Stimulated activated CD8-positive, alpha-beta memory T cell treated with anti-CD3 and anti-CD28 coated beads, Interleukin-2, amount 100 ng/mL, for 1 hour (primary cell): ENCODE measurements around the gene HOXB6.

Source experiments
- DNase-seq, 2 donors: peaks; one replicate each; pipeline ENCODE4 v3.0.0-alpha.2; 2020; ENCODE audit warnings: low read depth in 2 of 2

The HOXB6 gene

GRCh38 chr17:48604770-48605329 is at the start of gene HOXB6:
Gene HOXB6 (minus strand): TSS chr17:48604986. CDS start chr17:48598150, 6,836 bp downstream.
- no peak for DNase-seq

DNA sequence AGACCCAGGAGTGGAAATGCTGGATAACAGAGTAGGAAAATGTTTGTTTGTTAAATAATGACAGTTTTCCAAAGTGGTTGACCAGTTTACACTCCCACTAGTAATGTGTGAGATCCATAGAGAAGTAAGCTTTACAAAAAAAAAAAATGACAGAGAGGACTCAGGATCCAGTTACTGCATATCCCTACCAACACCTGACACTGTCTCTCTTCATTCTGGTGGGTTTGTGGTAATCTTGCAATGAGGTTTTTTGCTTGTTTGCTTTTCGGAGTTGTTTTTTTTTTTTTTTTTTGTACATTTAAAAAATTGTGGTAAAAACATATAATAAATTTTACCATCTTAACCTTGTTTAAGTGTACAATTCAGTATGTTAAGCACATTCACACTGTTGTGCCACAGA is 45.0 kb upstream of the HOXB6 start:
- no peak for DNase-seq

- no peak for DNase-seq
These were observed 43.1 kb upstream of the HOXB6 start for GRCh38 chr17:48647963-48648245.

DNA sequence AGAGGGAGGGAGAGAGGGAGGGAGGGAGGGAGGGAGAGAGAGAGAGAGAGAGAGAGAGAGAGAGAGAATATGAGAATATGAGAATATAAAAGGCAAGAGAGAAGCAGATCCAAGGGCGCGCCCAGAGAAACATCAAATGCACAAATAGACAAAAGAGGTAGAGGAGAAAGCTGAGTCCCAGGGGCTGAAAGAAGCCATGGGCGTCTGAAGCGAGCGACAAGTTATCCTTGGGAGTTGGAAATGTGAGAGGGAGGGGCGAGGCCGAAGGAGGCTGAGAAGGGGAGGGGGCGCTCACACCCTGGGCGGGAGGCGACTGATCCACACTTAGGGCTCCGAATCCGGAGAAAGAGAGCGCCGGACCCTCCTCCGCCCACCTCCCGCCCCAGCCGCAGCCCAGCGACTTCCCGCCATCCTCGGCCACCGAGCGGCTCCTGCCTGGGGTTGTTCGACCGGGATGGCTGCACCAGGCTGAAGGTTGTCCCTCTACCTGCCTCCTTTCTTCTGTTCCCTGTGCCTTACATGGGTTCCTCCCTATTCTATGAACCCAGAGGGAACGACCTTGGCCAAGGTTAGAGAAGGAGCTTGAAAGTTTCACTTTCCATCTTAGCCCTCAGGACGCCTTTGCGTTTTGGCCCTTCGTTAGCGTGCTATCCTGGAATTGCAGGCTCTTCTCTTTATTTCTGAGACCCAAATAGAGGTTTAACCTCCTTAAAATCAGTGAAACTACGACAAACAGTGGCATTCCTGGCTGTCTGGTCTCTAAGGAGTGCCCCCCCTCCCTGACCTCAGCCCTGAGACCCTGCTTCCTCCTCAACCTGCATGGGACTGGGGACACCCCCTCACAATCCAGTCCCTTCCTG is 42.5 kb upstream of the HOXB6 start:
- no peak for DNase-seq

- DNase-seq: no peak
These were observed 41.7 kb upstream of the HOXB6 start for GRCh38 chr17:48646183-48647102.

DNA sequence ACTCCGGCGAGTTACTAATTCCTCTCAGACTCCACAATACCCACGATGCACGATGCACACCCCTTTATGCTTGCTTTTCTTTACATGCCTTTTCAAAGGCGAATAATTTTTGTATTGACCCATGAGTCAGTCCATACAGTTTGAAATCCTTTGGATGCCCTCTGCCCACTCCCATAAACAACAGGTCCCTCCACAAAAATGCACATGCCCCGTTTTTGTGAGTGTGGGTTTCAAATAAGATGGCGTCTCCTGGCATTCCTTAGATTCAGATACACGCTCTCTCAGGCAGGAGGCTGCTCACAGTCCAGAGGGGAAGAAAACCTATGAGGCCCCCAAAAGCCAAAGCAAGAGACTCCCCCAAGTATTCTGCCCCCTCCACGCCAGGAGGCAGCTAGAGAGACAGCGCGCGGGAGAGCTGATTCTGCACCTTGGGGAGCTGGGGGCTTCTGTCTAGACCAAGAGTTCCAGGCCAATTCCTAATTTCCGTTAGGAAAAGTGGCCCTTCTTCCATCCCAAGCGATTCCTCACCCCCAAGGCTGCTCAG is 40.9 kb upstream of the HOXB6 start:
- DNase-seq: no peak

DNA sequence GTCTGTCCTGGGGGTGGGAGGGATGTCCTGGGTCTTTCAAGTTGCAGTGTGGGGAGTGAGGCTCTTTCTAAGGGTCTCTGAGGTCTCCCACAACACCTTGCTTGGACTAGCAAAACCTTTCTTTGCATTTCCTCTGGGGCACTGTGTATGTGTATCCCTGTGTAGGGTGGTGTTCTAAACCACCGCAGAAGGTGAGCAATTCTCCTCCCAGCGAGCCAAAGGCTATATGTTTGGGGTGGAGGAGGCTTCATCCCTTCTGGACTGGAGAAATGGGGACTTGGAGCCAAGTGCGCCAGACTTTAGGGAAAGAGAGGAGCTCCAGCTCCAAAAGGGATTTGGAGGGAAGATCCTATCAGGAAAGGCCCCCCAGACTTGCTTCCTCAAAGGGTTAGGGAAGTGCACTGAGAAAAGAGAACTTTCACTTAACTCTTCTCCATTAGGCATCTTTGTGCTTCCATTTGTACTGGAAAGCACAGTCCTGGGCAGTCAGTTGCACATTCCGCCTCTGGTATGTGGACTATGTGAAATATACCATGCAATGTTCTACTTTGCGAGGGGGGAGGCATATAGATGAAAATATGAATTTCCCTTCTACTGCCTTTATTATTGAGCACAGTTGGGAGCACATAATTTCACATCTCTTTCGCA is 40.2 kb upstream of the HOXB6 start:
- DNase-seq: no peak

GRCh38 chr17:48644159-48644558 is 39.4 kb upstream of the HOXB6 start:
- DNase-seq: no peak

GRCh38 chr17:48643697-48644012 is 38.9 kb upstream of the HOXB6 start:
- no peak for DNase-seq

- DNase-seq: no peak
These were observed 38.3 kb upstream of the HOXB6 start for GRCh38 chr17:48642843-48643696.

DNA sequence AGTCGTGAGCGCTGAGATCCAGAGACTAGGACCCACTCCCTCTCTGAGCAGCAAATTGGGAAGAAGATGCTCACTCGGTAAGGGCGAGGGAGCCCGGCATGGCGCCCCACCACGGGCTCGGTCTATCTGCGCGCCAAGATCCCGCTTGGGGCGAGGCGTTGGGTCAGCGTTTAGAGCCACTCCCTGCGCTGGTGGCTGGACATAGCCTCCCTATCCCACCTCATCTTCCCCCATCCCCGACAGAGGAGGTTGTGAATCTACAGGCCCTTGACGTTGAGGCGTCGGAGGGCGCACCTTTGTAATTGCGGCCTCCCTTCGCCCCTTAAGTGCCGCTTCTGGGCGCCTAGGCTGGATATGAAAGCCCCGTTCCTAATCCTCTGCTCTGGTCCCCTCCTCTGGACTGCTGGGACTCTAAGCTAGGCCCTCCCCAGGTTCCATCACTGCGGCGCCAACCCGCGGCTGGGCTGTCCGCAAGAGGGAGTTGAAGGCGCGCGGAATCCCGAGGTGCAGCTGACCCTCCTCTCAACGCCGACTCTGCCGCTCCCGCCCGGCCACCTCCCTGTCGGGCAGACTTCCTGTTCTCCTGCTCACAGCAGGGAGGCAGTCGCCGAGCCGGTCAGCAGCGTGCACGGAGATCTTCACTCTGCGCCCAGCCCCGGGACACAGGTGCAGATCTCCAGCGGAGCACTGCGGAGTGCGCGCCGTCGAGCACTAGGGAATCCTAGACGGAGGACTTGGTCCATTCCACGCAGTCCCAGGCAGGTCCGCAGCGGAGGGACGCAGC is 37.5 kb upstream of the HOXB6 start:
- no peak for DNase-seq

- no peak for DNase-seq
These were observed 36.8 kb upstream of the HOXB6 start for GRCh38 chr17:48641541-48642058.

DNA sequence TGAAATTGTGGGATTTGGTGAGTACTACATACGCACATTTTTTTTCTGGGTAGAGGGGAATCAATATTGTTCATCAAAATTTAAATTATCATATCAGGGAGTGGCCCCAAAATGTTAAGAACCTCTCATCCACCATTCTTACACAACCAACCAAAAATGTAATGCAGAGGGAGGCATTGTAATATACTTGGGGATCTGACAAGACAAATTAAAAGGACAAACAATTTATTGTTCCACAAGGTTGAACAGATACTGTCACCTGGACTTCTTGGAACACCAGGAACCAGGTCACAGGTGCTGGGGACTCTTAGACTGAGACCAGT is 36.0 kb upstream of the HOXB6 start:
- DNase-seq: no peak

GRCh38 chr17:48639982-48640857 is 35.4 kb upstream of the HOXB6 start:
- DNase-seq: no peak

- DNase-seq: no peak
These were observed 34.4 kb upstream of the HOXB6 start for GRCh38 chr17:48639136-48639535.

DNA sequence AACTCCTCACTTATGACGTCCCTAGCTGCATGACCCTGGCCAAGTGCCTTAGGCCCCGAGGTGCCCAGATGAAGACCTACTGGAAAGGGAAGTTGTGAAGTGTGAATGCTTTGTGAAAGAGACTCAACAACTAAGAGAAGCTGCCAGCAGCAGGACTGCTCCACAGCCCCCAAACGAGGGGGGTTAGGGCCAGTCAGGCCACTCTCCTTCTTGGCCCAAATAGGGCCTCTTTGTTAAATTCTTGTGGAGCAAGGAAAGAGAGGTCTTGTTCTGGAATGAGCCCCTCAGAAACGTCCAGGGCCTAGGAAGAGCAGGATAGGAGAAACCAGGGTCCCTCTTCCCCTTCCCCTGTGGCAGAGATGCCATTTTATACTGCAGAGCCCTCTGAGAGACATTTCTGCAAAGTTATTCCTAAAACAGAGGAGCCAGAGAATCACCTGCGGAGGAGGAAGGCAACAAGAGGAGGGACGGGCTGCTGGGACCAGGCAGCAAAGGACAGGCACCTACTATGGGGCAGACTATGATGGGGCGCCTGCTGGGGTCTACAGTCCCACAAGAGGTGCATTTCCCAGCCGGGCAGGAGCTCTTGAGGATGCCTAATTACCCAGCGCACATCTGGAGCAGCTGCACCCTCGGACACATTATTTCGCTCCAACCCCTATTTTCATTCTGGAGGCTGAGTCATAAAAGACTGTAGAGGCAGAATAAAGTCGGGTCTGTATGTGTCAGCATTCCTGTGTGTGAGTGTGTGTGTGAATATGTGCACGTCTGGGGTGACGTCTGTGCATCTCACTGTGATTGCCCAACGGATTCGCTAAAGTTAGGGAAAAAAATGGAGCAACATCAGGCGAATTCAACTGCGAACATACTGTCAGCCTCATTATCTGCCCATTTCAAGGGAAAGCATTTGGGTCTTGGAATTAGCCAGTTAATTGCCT is 32.8 kb upstream of the HOXB6 start:
- no peak for DNase-seq

DNA sequence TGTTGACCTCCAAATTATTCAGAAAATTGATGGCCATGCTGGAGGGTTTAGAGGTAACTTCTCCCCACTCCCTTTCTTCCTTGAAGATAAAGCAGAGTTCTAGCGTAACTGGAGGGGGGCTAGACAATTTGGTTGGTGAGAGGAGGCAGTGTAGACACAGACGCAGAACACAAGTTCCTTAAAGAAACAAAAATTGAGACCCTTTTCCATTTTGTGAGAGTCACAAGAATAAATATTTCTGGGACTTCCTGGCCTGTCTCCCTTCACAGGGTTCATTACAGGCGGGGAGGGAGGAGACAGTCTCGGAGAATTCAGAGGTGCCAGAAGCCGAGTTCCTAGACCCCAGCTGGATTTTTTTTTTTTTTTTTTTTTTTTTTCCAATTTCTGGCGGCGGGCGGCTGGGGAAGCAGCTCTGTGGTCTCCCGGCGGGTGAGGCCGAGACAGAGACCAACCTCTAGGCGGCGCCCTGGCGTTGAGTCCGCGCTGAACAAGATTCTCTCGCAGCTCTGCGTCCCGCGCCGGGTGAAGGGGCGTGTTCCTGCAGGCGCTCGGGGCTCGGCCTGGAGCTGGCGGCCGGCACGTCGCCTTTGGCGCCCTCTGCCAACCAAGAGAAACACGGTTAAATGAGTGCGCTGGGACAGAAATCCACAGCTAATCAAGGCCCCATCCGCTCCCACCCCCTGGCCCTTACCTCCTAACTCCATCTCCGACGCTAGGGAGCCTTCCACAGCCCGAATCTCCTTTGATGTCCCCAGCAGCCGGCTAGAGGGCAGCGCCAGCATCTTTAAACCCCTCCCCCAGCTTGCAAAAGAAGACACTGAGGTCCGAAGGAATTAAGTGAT is 31.6 kb upstream of the HOXB6 start:
- DNase-seq: peak; percentile 31 to 46
